Sigmoid colon (tissue), 7 donors: Measurements from ENCODE around the gene OXSR1. TPM values are rescaled to one million over a fixed set of nuclear protein-coding genes. Genes with fewer than 3 reads are reported as not detected.

Experiments
- DNase-seq: peaks from one replicate; pipeline ENCODE4 v3.0.0-alpha.2; 2019
- H3K27ac ChIP-seq, 4 donors: fragments of 200-600 bp; sonication (generic); one replicate each; pipeline ENCODE4 v1.5.1; 2016 to 2019; ENCODE audit warnings: mild to moderate bottlenecking in 1 of 4
- H3K27me3 ChIP-seq, 3 donors: fragments of 200-600 bp; sonication (generic); one replicate each; pipeline ENCODE4 v1.5.1; 2019; ENCODE audit warnings: mild to moderate bottlenecking in 1 of 3
- H3K36me3 ChIP-seq, 4 donors: fragments of 200-600 bp; sonication (generic); one replicate each; pipeline ENCODE4 v1.5.1; 2016 to 2019
- H3K4me1 ChIP-seq, 4 donors: fragments of 200-600 bp; sonication (generic); one replicate each; pipeline ENCODE4 v1.5.1; 2017 to 2019
- H3K4me3 ChIP-seq, 4 donors: fragments of 200-600 bp; sonication (generic); one replicate each; pipeline ENCODE4 v1.5.1; 2017 to 2019; ENCODE audit warnings: mild to moderate bottlenecking in 2 of 4, moderate library complexity in 1 of 4
- H3K9me3 ChIP-seq, 4 donors: fragments of 200-600 bp in 3 of 4; sonication (generic) in 3 of 4; one replicate each; pipeline versions ENCODE4 v1.5.1 to v1.6.1; 2013 to 2019
- EP300 ChIP-seq, 4 donors: sonication (generic); formaldehyde crosslinking; IDR thresholded peaks; one replicate each; pipeline ENCODE4 v1.6.1; 2017; ENCODE audit warnings: antibody characterized with exemption in 4 of 4
- POLR2A ChIP-seq, 2 donors: fragments of 450-650 bp; IDR thresholded peaks; one replicate each; pipeline ENCODE4 v1.6.1; 2016; ENCODE audit warnings: antibody characterized with exemption in 2 of 2, mild to moderate bottlenecking in 2 of 2, moderate library complexity in 2 of 2
- POLR2AphosphoS5 ChIP-seq, 4 donors: sonication (generic); formaldehyde crosslinking; IDR thresholded peaks; one replicate each; pipeline ENCODE4 v1.6.1; 2017; ENCODE audit warnings: antibody characterized with exemption in 4 of 4
- WGBS, 2 donors: extraction: QIAGEN DNeasy Blood & Tissue Kit; methylation state at CpG; one replicate each; pipeline ENCODE4 v1.1.7; 2013; 5-methylcytosine and 5-hydroxymethylcytosine counted together
- intact Hi-C: fragments of 100-400 bp; cut with DNase I; formaldehyde crosslinking; loops from one replicate; pipeline ENCODE4 v1.15.1; 2023
- polyA plus RNA-seq, 3 donors: library from polyadenylated mRNA; stranded (reverse); fragments of 200-250 nt; gene quantifications; one replicate each; pipeline ENCODE4 v1.2.3, GENCODE V29; 2013
- total RNA-seq, 4 donors: library from RNA; depleted of rRNA; stranded (reverse); fragments of >200 nt; gene quantifications; one replicate each; pipeline ENCODE4 v1.1.0, GENCODE V29; 2016
- TF ChIP-seq, protein P1 (sequence below), 4 experiments: fragments of 450-650 bp in 3 of 4; fragments of 200-600 bp in 1 of 4; IDR thresholded peaks; one replicate each; pipeline ENCODE4 v1.5.1; 2016 to 2019; ENCODE audit warnings: antibody characterized with exemption in 4 of 4, mild to moderate bottlenecking in 3 of 4, moderate library complexity in 2 of 4
- donor health status: healthy with polysubstance abuse.
- donor health status: Bipolar disorder and iron deficiency.
- donor health status: healthy.

Gene OXSR1
- total and polyA plus RNA-seq, 7 donors = 13.8 to 28.8 (median 22.9) TPM

DNA sequence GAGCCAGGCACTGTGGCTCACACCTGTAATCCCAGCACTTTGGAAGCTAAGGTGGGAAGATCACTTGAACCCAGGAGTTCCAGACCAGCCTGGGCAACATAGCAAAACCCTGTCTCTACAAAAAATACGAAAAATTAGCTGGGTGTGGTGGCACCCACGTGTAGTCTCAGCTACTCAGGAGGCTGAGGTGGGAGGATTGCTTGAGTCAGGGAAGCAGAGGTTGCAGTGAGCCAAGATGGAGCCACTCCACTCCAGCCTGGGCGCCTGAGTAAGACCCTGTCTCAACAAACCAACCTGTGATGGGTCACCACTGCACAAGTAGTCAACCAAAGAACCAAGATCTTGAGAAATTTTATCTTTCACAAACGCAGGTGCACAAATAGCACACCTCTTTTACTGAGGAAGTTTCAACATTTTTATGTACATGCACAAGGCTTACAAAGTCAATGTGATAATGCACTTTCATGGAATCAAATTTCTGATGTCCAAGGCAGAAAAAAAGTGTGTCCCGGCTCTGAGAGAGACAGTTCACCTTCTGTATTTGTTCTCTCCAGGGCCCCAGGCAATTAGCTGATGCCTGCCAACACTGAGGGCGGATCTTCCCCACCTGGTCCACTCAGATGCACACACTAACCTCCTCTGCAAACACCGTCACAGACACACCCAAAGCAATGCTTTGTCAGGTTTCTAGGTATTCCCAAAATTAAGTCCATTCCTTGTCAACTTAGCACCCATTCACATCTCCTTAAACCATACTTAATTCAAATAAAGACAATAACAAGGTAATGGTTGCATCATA lies 40.8 kb upstream of the OXSR1 start:
- H3K4me1 ChIP-seq = peaks cover 0 to 7% (median 3%) of the 10 kb centered on the region in 4 donors
- no peak for DNase-seq
- TF ChIP-seq, protein P1, sequence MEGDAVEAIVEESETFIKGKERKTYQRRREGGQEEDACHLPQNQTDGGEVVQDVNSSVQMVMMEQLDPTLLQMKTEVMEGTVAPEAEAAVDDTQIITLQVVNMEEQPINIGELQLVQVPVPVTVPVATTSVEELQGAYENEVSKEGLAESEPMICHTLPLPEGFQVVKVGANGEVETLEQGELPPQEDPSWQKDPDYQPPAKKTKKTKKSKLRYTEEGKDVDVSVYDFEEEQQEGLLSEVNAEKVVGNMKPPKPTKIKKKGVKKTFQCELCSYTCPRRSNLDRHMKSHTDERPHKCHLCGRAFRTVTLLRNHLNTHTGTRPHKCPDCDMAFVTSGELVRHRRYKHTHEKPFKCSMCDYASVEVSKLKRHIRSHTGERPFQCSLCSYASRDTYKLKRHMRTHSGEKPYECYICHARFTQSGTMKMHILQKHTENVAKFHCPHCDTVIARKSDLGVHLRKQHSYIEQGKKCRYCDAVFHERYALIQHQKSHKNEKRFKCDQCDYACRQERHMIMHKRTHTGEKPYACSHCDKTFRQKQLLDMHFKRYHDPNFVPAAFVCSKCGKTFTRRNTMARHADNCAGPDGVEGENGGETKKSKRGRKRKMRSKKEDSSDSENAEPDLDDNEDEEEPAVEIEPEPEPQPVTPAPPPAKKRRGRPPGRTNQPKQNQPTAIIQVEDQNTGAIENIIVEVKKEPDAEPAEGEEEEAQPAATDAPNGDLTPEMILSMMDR (IDR thresholded peaks at IDR 0.05) = no peak
- TF ChIP-seq EP300 (IDR thresholded peaks at IDR 0.05) (no peak), POLR2A (IDR thresholded peaks at IDR 0.05) (no peak), POLR2AphosphoS5 (IDR thresholded peaks at IDR 0.05) (no peak)
- no peaks in the 10 kb centered on the region for H3K9me3 ChIP-seq
- H3K27ac ChIP-seq = no peak overlapping the region
- H3K27me3 ChIP-seq = no peaks in the 10 kb centered on the region
- peaks cover 43 to 100% (median 62%) of the 10 kb centered on the region in 4 donors for H3K36me3 ChIP-seq
- WGBS, 2 donors = 42 to 76% methylated on average over 7 of the region's 7 CpGs
- H3K4me3 ChIP-seq = no peak overlapping the region
- intact Hi-C loops = loop anchor here (10.0 kb wide), 1 partner anchor 120 kb away; no protein-coding TSS in a partner anchor

DNA sequence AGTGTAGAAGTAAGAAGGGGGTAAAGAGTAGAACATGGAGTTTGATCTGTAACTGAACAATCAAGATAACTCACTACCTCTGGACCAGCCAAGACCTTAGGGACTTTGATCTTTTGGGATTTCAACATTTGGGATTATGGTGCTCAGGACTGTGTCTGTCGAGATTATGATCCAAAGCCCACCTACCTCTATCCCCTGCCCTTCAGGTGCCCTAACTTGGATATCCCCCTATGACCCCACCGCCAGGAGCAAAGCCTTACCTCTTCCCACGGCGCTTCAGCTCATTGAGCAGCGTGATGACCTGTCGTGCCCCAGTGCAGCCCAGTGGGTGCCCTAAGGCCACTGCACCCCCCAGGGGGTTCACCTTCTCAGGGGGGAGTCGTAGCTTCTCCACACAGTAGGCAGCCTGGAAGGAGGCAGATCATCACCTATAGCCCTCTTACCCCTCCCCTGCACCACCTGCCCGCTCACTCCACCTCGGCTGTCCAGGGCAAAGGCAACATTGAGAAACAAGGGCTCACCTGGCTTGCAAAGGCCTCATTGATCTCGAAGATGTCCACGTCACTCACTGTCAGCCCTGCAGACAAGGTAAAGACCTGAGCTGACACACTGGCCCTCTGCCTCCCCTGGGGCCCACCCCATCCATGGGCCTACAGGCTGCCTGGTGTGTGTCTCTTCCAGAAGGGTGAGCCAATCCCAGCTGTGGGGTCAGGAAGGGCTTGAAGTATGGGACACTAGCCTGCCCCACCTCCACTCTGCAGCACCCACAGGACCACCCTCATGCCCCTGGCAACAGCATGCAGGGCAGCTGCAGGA lies 39.8 kb upstream of the OXSR1 start:
- Histone ChIP-seq H3K4me1 (peaks cover 0 to 7% (median 3%) of the 10 kb centered on the region in 4 donors), H3K36me3 (peaks cover 44 to 100% (median 67%) of the 10 kb centered on the region in 4 donors), H3K9me3 (no peaks in the 10 kb centered on the region), H3K27me3 (no peaks in the 10 kb centered on the region), H3K27ac (no peak overlapping the region), H3K4me3 (no peak overlapping the region)
- intact Hi-C loops = loop anchor here (10.0 kb wide), 1 partner anchor 119 kb away; no protein-coding TSS in a partner anchor
- 91 to 95% methylated on average over 11 of the region's 11 CpGs for WGBS, 2 donors
- peak; percentile 57 for DNase-seq
- TF ChIP-seq, protein P1 (IDR thresholded peaks at IDR 0.05) = no peak
- no peak for TF ChIP-seq EP300 (IDR thresholded peaks at IDR 0.05)
- TF ChIP-seq POLR2A (IDR thresholded peaks at IDR 0.05) = no peak

DNA sequence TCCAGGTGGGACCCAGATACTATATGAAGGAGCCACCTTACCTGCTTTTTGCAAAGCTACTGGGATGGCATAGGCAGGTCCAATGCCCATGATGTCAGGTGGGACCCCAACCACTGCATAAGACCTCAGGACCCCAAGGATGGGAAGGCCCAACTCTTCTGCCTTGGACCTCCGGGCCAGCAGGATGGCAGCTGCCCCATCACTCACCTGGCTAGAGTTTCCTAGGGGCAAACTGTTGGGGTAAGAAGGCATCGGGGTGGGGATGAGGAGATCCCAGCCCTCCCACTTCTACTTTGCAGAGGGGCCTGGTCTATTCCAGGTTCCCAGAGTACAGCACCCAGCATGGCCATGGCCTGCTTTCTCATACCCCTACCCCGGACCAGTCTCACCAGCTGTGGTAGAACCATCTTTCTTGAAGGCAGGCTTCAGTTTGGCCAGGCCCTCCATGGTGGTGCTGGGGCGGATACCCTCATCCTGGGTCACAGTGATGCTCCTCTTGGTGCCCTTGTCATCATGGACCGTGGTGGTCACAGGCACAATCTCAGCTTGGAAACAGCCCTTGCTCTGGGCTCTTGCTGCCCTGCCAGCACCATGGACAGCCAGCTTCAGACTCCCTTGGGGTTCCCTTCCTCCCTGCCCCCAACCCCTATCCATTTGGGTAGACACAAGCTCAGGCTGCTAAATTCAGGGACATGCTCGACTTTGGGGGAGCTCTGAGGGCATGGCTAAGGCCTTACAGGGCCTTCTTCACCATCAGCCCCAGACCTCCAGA lies 39.0 kb upstream of the OXSR1 start:
- H3K4me1 ChIP-seq = peaks cover 0 to 3% (median 1%) of the 10 kb centered on the region in 4 donors
- peak; percentile 50 for DNase-seq
- 96% methylated on average over 6 of the region's 6 CpGs for WGBS, 2 donors
- H3K27me3 ChIP-seq = no peaks in the 10 kb centered on the region
- TF ChIP-seq, protein P1 (IDR thresholded peaks at IDR 0.05) = no peak
- H3K4me3 ChIP-seq = no peak overlapping the region
- H3K9me3 ChIP-seq = no peaks in the 10 kb centered on the region
- no peak overlapping the region for H3K27ac ChIP-seq
- peaks cover 51 to 100% (median 75%) of the 10 kb centered on the region in 4 donors for H3K36me3 ChIP-seq
- intact Hi-C loops = loop anchor here (10.0 kb wide), 1 partner anchor 118 kb away; no protein-coding TSS in a partner anchor

DNA sequence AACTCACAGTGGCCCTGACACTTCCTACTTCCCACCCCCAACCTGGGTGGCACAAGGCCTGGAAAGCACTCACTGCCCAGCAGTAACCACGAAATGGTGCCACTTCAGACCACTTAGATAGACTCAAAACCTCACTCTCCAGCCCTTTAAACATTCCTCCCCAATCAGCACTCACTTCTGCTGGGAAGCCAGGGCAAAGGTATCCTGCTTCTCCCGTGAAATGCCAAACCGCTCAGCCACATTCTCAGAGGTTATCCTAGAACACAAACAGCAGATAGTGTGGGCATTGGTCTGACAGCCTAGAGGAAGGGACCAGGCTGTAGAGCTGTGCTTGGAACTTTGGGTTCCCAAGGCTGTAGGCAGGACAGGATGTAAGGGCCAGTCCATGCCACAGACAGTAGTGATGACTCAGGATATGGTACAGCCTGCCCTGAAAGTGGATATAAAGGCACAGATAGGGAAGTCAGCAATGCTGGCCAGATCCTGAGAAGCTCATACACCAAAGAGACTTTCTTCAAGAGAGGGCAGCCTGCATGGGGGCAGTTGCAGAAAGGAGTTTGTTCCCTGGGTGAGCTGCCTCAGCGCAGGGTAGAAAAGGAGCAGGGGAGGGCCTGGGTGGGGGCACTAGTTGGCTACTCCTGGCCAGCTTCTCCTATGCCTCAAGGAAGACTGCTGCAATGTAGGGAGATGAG lies 37.6 kb upstream of the OXSR1 start:
- Histone ChIP-seq H3K27ac (no peak overlapping the region), H3K9me3 (no peaks in the 10 kb centered on the region), H3K36me3 (peaks cover 43 to 100% (median 75%) of the 10 kb centered on the region in 4 donors), H3K27me3 (no peaks in the 10 kb centered on the region), H3K4me3 (no peak overlapping the region), H3K4me1 (peaks cover 0 to 5% (median 0%) of the 10 kb centered on the region in 4 donors)
- TF ChIP-seq POLR2AphosphoS5 (IDR thresholded peaks at IDR 0.05) = no peak
- TF ChIP-seq POLR2A (IDR thresholded peaks at IDR 0.05) = no peak
- TF ChIP-seq, protein P1 (IDR thresholded peaks at IDR 0.05) = no peak
- no peak for TF ChIP-seq EP300 (IDR thresholded peaks at IDR 0.05)
- 96 to 99% methylated on average over 4 of the region's 4 CpGs for WGBS, 2 donors
- intact Hi-C loops = loop anchor here (10.0 kb wide), 1 partner anchor 117 kb away; no protein-coding TSS in a partner anchor
- DNase-seq = peak; percentile 26
